HepG2 (cell line): ENCODE measurements around the gene BICDL2. TPM values are rescaled to one million over a fixed set of nuclear protein-coding genes. Genes with fewer than 3 reads are reported as not detected.

Experiments
- ATAC-seq: fragments of 200-7000 bp; cut with Tn5 transposase; 3 replicates; pipeline ENCODE4 v1.9.1; 2020; ENCODE audit warnings: mild to moderate bottlenecking, moderate library complexity
- BruUV-seq: library from RNA; stranded (reverse); fragments of 400-500 nt; replicated peaks from 2 replicates; lab custom pipeline; 2021; lab: Mats Ljungman, UMichigan
- CTCF ChIA-PET: fragments of 300-600 bp; formaldehyde crosslinking; extraction: SDS; loops from one replicate; lab custom pipeline; 2021; ENCODE audit warnings: low total read pairs, inconsistent platforms, low intra/inter-chr PET ratio; lab: Yijun Ruan, JAX
- POLR2A ChIA-PET: fragments of 350-600 bp; sonication (Branson Sonifier 250); formaldehyde crosslinking; loops from one replicate; lab custom pipeline; 2020; ENCODE audit warnings: antibody characterized with exemption, inconsistent platforms; lab: Yijun Ruan, JAX
- DNase-seq: peaks from one replicate; pipeline ENCODE4 v3.0.0-alpha.2; 2015; ENCODE audit warnings: low spot score
- FAIRE-seq: peaks from 3 replicates; lab custom pipeline; 2011; peaks lifted over from hg19 to GRCh38; lab: Jason Lieb, UNC
- H2AFZ ChIP-seq: one replicate; pipeline ENCODE4 v1.6.1; 2011; ENCODE audit warnings: low read length, inconsistent platforms
- H3K27ac ChIP-seq: fragments of 300-600 bp; 3 replicates; pipeline ENCODE4 v1.8.0; 2011; ENCODE audit warnings: mixed run types, mild to moderate bottlenecking, mixed read lengths, low read length, inconsistent platforms; ENCODE audit not compliant: insufficient read depth; ENCODE audit errors: extremely low read length
- H3K27me3 ChIP-seq, 2 experiments: fragments of 200-600 bp in 1 of 2; 2 replicates in 1 of 2; 3 replicates in 1 of 2; pipeline versions ENCODE4 v1.6.0 to v1.8.0; 2011; ENCODE audit warnings: low read length in 2 of 2, mild to moderate bottlenecking in 2 of 2, moderate library complexity in 2 of 2, inconsistent platforms in 1 of 2; ENCODE audit not compliant: insufficient read depth in 2 of 2, control insufficient read depth in 1 of 2
- H3K36me3 ChIP-seq, 2 experiments: fragments of 200-600 bp in 1 of 2; replicated peaks in 1 of 2; 2 replicates in 1 of 2; 3 replicates in 1 of 2; pipeline versions ENCODE4 v1.5.1 to v1.8.0; 2011; ENCODE audit warnings: low read length in 2 of 2, inconsistent platforms in 1 of 2; ENCODE audit not compliant: insufficient read depth in 2 of 2, control insufficient read depth in 1 of 2
- H3K4me1 ChIP-seq: 2 replicates; pipeline ENCODE4 v1.5.1; 2012; ENCODE audit warnings: low read length, inconsistent platforms; ENCODE audit not compliant: insufficient read depth
- H3K4me2 ChIP-seq: 2 replicates; pipeline ENCODE4 v1.6.0; 2011; ENCODE audit warnings: low read depth, low read length, inconsistent platforms
- H3K4me3 ChIP-seq, 3 experiments: fragments of 200-600 bp in 1 of 3; sonication (generic), shearing (Covaris generic) in 1 of 3; replicated peaks in 1 of 3; 2 replicates each; pipeline ENCODE4 v1.5.1; 2011 to 2016; ENCODE audit warnings: low read length in 3 of 3, inconsistent platforms in 2 of 3, low read depth in 2 of 3, mild to moderate bottlenecking in 2 of 3, control low read depth in 1 of 3, mixed read lengths in 1 of 3; ENCODE audit not compliant: insufficient read depth in 1 of 3
- H3K79me2 ChIP-seq: one replicate; pipeline ENCODE4 v1.6.1; 2011; ENCODE audit warnings: low read length, inconsistent platforms; ENCODE audit not compliant: insufficient read depth
- H3K9ac ChIP-seq: 2 replicates; pipeline ENCODE4 v1.6.0; 2011; ENCODE audit warnings: mild to moderate bottlenecking, low read depth, low read length, inconsistent platforms; ENCODE audit not compliant: insufficient read depth
- H3K9me3 ChIP-seq: 2 replicates; pipeline ENCODE4 v1.5.1; 2012; ENCODE audit warnings: mild to moderate bottlenecking, low read length
- H4K20me1 ChIP-seq: 2 replicates; pipeline ENCODE4 v1.6.0; 2011; ENCODE audit warnings: inconsistent platforms, mild to moderate bottlenecking, low read length, moderate library complexity; ENCODE audit not compliant: insufficient read depth
- AKAP8 ChIP-seq: sonication (generic); formaldehyde crosslinking; IDR thresholded peaks from 2 replicates; pipeline ENCODE4 v1.5.1; 2020; ENCODE audit warnings: mild to moderate bottlenecking, missing genetic modification reagents
- EEA1 ChIP-seq: sonication (generic); formaldehyde crosslinking; IDR thresholded peaks from 2 replicates; pipeline ENCODE4 v1.5.1; 2020; ENCODE audit warnings: mild to moderate bottlenecking, missing genetic modification reagents, borderline replicate concordance
- EED ChIP-seq: sonication (generic); formaldehyde crosslinking; IDR thresholded peaks from 2 replicates; pipeline ENCODE4 v1.5.0; 2020; ENCODE audit warnings: mild to moderate bottlenecking, missing genetic modification reagents
- HNRNPL ChIP-seq: fragments of 200-400 bp; formaldehyde crosslinking; IDR thresholded peaks from 2 replicates; pipeline ENCODE4 v1.6.1; 2017; ENCODE audit warnings: mild to moderate bottlenecking, low read depth, low read length
- POLR2G ChIP-seq: fragments of 200-400 bp; formaldehyde crosslinking; IDR thresholded peaks from 2 replicates; pipeline ENCODE4 v1.6.1; 2018; ENCODE audit warnings: mild to moderate bottlenecking, low read depth, low read length, moderate library complexity
- ZBTB8A ChIP-seq: sonication (generic); formaldehyde crosslinking; IDR thresholded peaks from 2 replicates; pipeline ENCODE4 v1.4.0; 2020; ENCODE audit warnings: mild to moderate bottlenecking, low read depth, missing genetic modification reagents, borderline replicate concordance
- ZFP62 ChIP-seq: sonication (generic); formaldehyde crosslinking; IDR thresholded peaks from 2 replicates; pipeline ENCODE4 v1.4.0; 2020; ENCODE audit warnings: missing genetic modification reagents
- WGBS: methylation state at CpG from one replicate; pipeline ENCODE4 v1.1.6; 2017; ENCODE audit warnings: low lambda C conversion rate; 5-methylcytosine and 5-hydroxymethylcytosine counted together
- in situ Hi-C: cut with HindIII; loops from 2 replicates; pipeline ENCODE4 v1.10.0; 2017; ENCODE audit warnings: low pct_unique_long_range_greater_than_20kb; ENCODE audit not compliant: extremely low pct_ligation_motif_present
- intact Hi-C: fragments of 100-400 bp; cut with micrococcal nuclease; formaldehyde crosslinking; loops from one replicate; pipeline ENCODE4 v1.10.0; 2022; ENCODE audit not compliant: unreplicated experiment
- polyA plus RNA-seq, 8 experiments: library from polyadenylated mRNA; depleted of rRNA in 3 of 8; stranded (reverse) in 7 of 8; unstranded in 1 of 8; fragments of >200 nt; fragmentation: Illumina TruSeq in 4 of 8; extraction: Trizol in 4 of 8; gene quantifications; 2 replicates each; pipeline versions ENCODE4 v1.2.1 to v1.2.3, GENCODE V29; 2011 to 2016; ENCODE audit warnings: low read depth in 4 of 8, missing spikeins in 1 of 8, mixed read lengths in 1 of 8; ENCODE audit not compliant: insufficient read depth in 1 of 8
- total RNA-seq, 5 experiments: library from RNA; depleted of rRNA; stranded (reverse); fragments of >200 nt; fragmentation: Illumina TruSeq; extraction: Trizol; gene quantifications; 2 replicates each; pipeline ENCODE4 v1.2.3, GENCODE V29; 2016; ENCODE audit warnings: low read depth in 1 of 5
- TF ChIP-seq, protein P1 (sequence below): IDR thresholded peaks from 2 replicates; pipeline ENCODE4 v1.6.1; 2012; ENCODE audit warnings: inconsistent platforms
- TF ChIP-seq, protein P2 (sequence below): sonication (generic); formaldehyde crosslinking; IDR thresholded peaks from 2 replicates; pipeline ENCODE4 v1.8.0; 2022; ENCODE audit warnings: low read depth, missing genetic modification reagents
- TF ChIP-seq, protein P3 (sequence below): sonication (generic); formaldehyde crosslinking; IDR thresholded peaks from 2 replicates; pipeline ENCODE4; 2020; ENCODE audit warnings: missing genetic modification reagents, mild to moderate bottlenecking, borderline replicate concordance
- TF ChIP-seq, protein P4 (sequence below): sonication (generic); formaldehyde crosslinking; IDR thresholded peaks from 2 replicates; pipeline ENCODE4 v1.9.0; 2021; ENCODE audit warnings: missing genetic modification reagents, borderline replicate concordance

Gene BICDL2
- total and polyA plus RNA-seq, 2 of the 13 experiments (the other 11 are each of a cell fraction or from before 2014, with no cell fraction given) = 0.12 TPM; not detected in 1

DNA sequence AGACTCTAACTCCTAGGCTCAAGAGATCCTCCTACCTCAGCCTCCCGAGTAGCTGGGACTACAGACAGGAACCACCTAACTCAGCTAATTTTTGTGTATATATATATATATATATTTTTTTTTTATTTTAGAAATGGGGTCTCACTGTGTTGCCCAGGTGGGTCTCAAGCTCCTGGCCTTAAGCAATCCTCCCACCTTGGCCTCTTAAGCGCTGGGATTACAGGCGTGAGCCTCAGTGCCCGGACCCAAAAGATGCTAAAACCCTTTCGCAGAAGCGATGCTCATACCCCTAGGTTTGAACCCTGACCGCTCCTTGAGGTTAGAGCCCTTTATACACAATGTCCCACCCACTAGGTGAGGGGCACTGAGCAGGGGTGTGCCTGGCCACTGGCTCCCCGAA is 26.2 kb downstream of the BICDL2 start:
- DNase-seq (no peak), ATAC-seq (no peak), FAIRE-seq (no peak)
- no peaks in the 10 kb centered on the region for H3K79me2 ChIP-seq
- no peak overlapping the region for H3K4me3 ChIP-seq
- 69% methylated on average over 7 of the region's 8 CpGs for WGBS
- no peak overlapping the region for H3K27ac ChIP-seq
- in situ Hi-C loops = no loop called here
- TF ChIP-seq EED (no peak), ZBTB8A (no peak), HNRNPL (no peak), POLR2G (no peak), EEA1 (no peak), ZFP62 (no peak), AKAP8 (CRISPR knock-in tag) (no peak)
- TF ChIP-seq, protein P1, sequence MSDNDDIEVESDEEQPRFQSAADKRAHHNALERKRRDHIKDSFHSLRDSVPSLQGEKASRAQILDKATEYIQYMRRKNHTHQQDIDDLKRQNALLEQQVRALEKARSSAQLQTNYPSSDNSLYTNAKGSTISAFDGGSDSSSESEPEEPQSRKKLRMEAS = no peak
- TF ChIP-seq, protein P2, sequence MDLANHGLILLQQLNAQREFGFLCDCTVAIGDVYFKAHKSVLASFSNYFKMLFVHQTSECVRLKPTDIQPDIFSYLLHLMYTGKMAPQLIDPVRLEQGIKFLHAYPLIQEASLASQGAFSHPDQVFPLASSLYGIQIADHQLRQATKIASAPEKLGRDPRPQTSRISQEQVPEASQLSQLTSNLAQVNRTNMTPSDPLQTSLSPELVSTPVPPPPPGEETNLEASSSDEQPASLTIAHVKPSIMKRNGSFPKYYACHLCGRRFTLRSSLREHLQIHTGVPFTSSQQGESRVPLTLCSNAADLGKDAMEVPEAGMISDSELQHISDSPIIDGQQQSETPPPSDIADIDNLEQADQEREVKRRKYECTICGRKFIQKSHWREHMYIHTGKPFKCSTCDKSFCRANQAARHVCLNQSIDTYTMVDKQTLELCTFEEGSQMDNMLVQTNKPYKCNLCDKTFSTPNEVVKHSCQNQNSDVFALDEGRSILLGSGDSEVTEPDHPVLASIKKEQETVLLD = no peak
- TF ChIP-seq, protein P3, sequence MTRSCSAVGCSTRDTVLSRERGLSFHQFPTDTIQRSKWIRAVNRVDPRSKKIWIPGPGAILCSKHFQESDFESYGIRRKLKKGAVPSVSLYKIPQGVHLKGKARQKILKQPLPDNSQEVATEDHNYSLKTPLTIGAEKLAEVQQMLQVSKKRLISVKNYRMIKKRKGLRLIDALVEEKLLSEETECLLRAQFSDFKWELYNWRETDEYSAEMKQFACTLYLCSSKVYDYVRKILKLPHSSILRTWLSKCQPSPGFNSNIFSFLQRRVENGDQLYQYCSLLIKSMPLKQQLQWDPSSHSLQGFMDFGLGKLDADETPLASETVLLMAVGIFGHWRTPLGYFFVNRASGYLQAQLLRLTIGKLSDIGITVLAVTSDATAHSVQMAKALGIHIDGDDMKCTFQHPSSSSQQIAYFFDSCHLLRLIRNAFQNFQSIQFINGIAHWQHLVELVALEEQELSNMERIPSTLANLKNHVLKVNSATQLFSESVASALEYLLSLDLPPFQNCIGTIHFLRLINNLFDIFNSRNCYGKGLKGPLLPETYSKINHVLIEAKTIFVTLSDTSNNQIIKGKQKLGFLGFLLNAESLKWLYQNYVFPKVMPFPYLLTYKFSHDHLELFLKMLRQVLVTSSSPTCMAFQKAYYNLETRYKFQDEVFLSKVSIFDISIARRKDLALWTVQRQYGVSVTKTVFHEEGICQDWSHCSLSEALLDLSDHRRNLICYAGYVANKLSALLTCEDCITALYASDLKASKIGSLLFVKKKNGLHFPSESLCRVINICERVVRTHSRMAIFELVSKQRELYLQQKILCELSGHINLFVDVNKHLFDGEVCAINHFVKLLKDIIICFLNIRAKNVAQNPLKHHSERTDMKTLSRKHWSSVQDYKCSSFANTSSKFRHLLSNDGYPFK (CRISPR knock-in tag) = no peak
- TF ChIP-seq, protein P4, sequence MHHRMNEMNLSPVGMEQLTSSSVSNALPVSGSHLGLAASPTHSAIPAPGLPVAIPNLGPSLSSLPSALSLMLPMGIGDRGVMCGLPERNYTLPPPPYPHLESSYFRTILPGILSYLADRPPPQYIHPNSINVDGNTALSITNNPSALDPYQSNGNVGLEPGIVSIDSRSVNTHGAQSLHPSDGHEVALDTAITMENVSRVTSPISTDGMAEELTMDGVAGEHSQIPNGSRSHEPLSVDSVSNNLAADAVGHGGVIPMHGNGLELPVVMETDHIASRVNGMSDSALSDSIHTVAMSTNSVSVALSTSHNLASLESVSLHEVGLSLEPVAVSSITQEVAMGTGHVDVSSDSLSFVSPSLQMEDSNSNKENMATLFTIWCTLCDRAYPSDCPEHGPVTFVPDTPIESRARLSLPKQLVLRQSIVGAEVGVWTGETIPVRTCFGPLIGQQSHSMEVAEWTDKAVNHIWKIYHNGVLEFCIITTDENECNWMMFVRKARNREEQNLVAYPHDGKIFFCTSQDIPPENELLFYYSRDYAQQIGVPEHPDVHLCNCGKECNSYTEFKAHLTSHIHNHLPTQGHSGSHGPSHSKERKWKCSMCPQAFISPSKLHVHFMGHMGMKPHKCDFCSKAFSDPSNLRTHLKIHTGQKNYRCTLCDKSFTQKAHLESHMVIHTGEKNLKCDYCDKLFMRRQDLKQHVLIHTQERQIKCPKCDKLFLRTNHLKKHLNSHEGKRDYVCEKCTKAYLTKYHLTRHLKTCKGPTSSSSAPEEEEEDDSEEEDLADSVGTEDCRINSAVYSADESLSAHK = no peak
- BruUV-seq = no TSS peak
- H3K9ac ChIP-seq = no peak overlapping the region
- H3K9me3 ChIP-seq = no peaks in the 10 kb centered on the region
- CTCF ChIA-PET = no interaction called here
- H3K27me3 ChIP-seq = peaks cover 7 to 22% of the 10 kb centered on the region in 2 experiments; a peak in 4 of 5 replicates
- no peaks in the 10 kb centered on the region for H3K36me3 ChIP-seq
- POLR2A ChIA-PET = interaction anchor here (0.8 to 14.2 kb wide), 6 partner anchors 12 to 124 kb away, joined by 3 to 750 read pairs (median 4); partner anchors contain the start of genes CLDN6, HCFC1R1, THOC6 and TNFRSF12A
- H2AFZ ChIP-seq = no peak overlapping the region
- peaks cover 99% of the 10 kb centered on the region for H3K4me1 ChIP-seq
- peak overlapping the region; percentile 88 for H3K4me2 ChIP-seq
- intact Hi-C loops = no loop called here
- H4K20me1 ChIP-seq = no peaks in the 10 kb centered on the region
